Esophagus squamous epithelium (tissue), 4 donors: ENCODE data around the gene SGCD.

Experiments
- CTCF ChIP-seq, 6 experiments: fragments of 450-650 bp in 4 of 6; fragments of 200-600 bp in 2 of 6; sonication (generic) in 2 of 6; IDR thresholded peaks; one replicate each; pipeline ENCODE4 v1.5.1; 2016 to 2019; ENCODE audit warnings: antibody characterized with exemption in 6 of 6, mild to moderate bottlenecking in 4 of 6, moderate library complexity in 4 of 6
- POLR2A ChIP-seq, 4 donors: fragments of 450-650 bp; IDR thresholded peaks; one replicate each; pipeline ENCODE4 v1.6.1; 2017; ENCODE audit warnings: antibody characterized with exemption in 4 of 4, mild to moderate bottlenecking in 4 of 4, moderate library complexity in 3 of 4

GRCh38 chr5:156391139-156391538 is 64.2 kb downstream of the SGCD start:
- TF ChIP-seq CTCF (IDR thresholded peaks at IDR 0.05), result no peak
- no peak for TF ChIP-seq POLR2A (IDR thresholded peaks at IDR 0.05)
